Measurements from ENCODE around the gene EGR1.

The EGR1 gene

DNA sequence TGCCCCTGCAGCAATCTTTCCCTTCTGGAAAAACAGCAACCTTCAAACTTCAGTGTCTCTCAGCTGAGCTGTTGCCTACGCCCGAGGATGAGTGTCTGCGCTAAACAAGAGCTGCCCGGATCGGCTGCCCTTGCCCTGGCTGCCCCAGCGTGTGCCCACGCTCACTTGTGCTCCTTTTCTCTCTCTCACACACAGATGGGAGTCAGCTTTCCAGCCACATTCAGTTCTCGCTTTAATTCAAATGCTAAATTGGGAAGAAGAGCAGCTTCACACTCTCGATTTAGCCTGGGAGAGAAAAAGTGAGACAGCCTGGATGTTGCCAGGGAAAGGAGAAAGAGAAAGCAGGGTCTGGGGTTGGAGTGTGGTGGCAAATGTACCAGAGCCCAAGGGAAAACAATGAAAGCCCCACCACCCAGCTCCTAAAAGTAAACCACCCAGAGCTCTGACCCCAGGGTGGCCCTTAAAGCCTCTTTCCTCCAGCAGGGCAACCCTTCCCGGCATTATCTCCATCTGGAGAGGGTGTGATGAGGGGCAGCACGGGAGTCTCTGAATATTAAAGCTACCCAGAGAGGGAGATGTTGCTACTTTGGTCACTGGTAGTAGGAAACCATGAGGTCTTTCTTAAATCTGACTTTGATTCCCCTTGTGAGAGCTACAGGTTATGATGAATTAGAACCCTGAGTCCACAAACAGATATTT, 9.9 kb upstream of the EGR1 start:
- POLR2A ChIA-PET: interaction anchor here (0.9 to 1.4 kb wide), 4 partner anchors 8 to 88 kb away, joined by 3 to 6 read pairs (median 5); partner anchors contain the start of genes EGR1 and ETF1
- TF ChIP-seq FOXM1 (IDR thresholded peaks at IDR 0.05; ENCODE audit: borderline replicate concordance) (no peak), BHLHE40 (IDR thresholded peaks at IDR 0.05; ENCODE audit: borderline replicate concordance) (no peak), ZNF384 (IDR thresholded peaks at IDR 0.05) (no peak)

DNA sequence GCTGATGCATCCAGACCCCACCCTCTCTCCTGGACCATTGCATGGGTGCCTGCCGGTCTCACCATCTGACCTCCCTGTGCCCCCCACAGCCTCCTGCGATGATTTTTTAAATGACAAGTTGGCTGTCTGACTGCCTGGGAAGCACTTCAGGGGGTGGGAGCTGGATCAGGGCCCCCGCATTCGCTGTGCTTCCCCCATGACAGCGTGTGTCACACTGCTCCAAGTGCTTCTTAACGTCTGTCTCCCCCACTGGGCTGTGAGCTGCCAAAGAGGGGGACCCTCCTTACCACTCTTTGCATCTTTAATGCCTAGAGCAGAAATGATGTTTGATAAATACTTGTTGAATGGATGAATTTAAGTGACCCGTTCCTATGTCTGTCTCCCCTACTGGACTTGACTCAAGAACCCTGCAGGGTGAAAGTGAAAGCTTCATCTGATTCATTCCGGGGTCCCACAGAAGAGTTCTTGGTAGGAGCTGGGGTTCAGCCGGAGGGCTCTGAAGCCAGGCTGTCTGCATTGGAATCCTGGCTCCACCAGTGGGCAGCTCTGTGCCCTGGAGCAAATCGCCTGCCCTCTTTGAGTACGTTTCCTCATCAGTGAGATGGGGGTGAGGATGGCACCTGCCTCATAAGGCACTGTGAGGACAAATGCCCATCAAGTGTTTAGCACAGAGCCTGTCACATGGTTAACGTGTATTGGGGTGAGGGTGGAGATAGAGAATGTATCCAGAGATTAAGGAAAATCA, 7.6 kb upstream of the EGR1 start:
- ChIA-PET CTCF (interaction anchor here (0.6 to 2.5 kb wide), 2 partner anchors 25 to 45 kb away, joined by 3 to 10 read pairs; no protein-coding TSS in a partner anchor), POLR2A (no interaction called here)
- TF ChIP-seq FOXK2 (IDR thresholded peaks at IDR 0.05): no peak
- no peak for TF ChIP-seq HDGF (IDR thresholded peaks at IDR 0.05; ENCODE audit: borderline replicate concordance)
- no peak for TF ChIP-seq ARNT (IDR thresholded peaks at IDR 0.05)
- TF ChIP-seq FOXM1 (IDR thresholded peaks at IDR 0.05; ENCODE audit: borderline replicate concordance): no peak
- TF ChIP-seq BHLHE40 (IDR thresholded peaks at IDR 0.05; ENCODE audit: borderline replicate concordance): no peak
- no peak for TF ChIP-seq LEF1 (IDR thresholded peaks at IDR 0.05; ENCODE audit: borderline replicate concordance)
- TF ChIP-seq SP1 (IDR thresholded peaks at IDR 0.05): no peak
- TF ChIP-seq FOXA1 (IDR thresholded peaks at IDR 0.05): no peak
- no peak for TF ChIP-seq ELF4 (IDR thresholded peaks at IDR 0.05)
- no peak for TF ChIP-seq NFRKB (IDR thresholded peaks at IDR 0.05)
- no peak for DNase-seq (ENCODE audit: extremely low spot score)

More for the DNA sequence above, 9.9 kb upstream of the EGR1 start:
- CTCF ChIA-PET: interaction anchor here (0.7 to 1.2 kb wide), 5 partner anchors 10 to 148 kb away, joined by 3 to 5 read pairs (median 3); partner anchors contain the start of gene EGR1
- no peak for DNase-seq (ENCODE audit: extremely low spot score)

DNA sequence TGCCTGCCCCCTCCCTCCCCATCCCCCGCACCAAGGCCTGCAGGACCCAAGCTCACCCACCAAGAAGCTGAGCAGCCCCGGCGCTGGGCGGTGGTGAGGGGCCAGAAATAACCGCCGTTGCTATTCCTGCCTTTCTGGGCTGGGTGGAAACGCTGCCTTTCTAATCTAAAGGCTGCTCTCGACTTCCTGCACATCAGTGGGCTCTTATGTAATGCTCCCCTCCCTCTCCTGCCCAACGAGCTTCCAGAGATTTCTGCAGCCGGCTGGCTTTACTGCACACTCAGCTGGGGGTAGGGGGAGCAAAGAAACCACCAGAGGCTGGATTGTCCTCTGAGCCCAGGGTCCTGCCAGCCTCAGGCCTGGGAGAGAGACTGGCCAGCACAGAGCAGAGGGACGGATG, 6.9 kb upstream of the EGR1 start:
- DNase-seq (ENCODE audit: extremely low spot score): no peak
- ChIA-PET POLR2A (no interaction called here), CTCF (interaction anchor here (0.6 to 2.5 kb wide), 3 partner anchors 8 to 45 kb away, joined by 3 to 10 read pairs (median 3); no protein-coding TSS in a partner anchor)
- no peak for TF ChIP-seq FOXK2 (IDR thresholded peaks at IDR 0.05)
- TF ChIP-seq, protein P1, sequence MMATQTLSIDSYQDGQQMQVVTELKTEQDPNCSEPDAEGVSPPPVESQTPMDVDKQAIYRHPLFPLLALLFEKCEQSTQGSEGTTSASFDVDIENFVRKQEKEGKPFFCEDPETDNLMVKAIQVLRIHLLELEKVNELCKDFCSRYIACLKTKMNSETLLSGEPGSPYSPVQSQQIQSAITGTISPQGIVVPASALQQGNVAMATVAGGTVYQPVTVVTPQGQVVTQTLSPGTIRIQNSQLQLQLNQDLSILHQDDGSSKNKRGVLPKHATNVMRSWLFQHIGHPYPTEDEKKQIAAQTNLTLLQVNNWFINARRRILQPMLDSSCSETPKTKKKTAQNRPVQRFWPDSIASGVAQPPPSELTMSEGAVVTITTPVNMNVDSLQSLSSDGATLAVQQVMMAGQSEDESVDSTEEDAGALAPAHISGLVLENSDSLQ (IDR thresholded peaks at IDR 0.05): no peak
- TF ChIP-seq FOXM1 (IDR thresholded peaks at IDR 0.05; ENCODE audit: borderline replicate concordance): no peak
- TF ChIP-seq SP1 (IDR thresholded peaks at IDR 0.05): no peak
- no peak for TF ChIP-seq BHLHE40 (IDR thresholded peaks at IDR 0.05; ENCODE audit: borderline replicate concordance)
- TF ChIP-seq FOXA1 (IDR thresholded peaks at IDR 0.05): no peak
- no peak for TF ChIP-seq L3MBTL2 (conservative IDR thresholded peaks at IDR 0.05)
- no peak for TF ChIP-seq ZNF384 (IDR thresholded peaks at IDR 0.05)
- no peak for TF ChIP-seq LEF1 (IDR thresholded peaks at IDR 0.05; ENCODE audit: borderline replicate concordance)
- no peak for TF ChIP-seq ELF4 (IDR thresholded peaks at IDR 0.05)
- TF ChIP-seq NFRKB (IDR thresholded peaks at IDR 0.05): no peak

DNA sequence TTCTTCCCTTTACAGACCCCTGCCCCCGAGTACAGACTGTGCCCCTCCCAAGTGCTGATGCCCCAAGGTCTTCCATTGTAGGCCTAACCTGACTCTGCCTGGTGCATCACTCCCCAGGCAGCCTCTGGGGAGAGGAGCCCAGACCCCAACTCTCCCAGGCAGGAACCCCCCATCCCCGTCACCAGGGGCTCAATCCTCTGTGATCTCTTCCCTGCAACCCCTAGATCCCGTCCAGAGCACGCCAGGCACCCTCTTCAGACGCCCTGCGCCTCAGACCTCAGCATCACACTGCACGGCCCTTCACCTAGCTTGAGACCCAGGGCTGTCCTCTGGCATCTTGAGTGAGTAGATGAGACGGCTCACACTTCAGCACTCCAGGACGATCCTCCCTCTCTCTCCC, 6.4 kb upstream of the EGR1 start:
- ChIA-PET POLR2A (no interaction called here), CTCF (interaction anchor here (1.2 to 2.5 kb wide), 2 partner anchors 9 to 44 kb away, joined by 3 to 10 read pairs; no protein-coding TSS in a partner anchor)
- DNase-seq (ENCODE audit: extremely low spot score): no peak
- TF ChIP-seq HDGF (IDR thresholded peaks at IDR 0.05; ENCODE audit: borderline replicate concordance) (no peak), CTBP1 (IDR thresholded peaks at IDR 0.05; ENCODE audit: borderline replicate concordance) (no peak), ARNT (IDR thresholded peaks at IDR 0.05) (no peak), TARDBP (IDR thresholded peaks at IDR 0.05) (no peak), FOXA1 (IDR thresholded peaks at IDR 0.05) (no peak)
- TF ChIP-seq, protein P1 (IDR thresholded peaks at IDR 0.05): no peak

DNA sequence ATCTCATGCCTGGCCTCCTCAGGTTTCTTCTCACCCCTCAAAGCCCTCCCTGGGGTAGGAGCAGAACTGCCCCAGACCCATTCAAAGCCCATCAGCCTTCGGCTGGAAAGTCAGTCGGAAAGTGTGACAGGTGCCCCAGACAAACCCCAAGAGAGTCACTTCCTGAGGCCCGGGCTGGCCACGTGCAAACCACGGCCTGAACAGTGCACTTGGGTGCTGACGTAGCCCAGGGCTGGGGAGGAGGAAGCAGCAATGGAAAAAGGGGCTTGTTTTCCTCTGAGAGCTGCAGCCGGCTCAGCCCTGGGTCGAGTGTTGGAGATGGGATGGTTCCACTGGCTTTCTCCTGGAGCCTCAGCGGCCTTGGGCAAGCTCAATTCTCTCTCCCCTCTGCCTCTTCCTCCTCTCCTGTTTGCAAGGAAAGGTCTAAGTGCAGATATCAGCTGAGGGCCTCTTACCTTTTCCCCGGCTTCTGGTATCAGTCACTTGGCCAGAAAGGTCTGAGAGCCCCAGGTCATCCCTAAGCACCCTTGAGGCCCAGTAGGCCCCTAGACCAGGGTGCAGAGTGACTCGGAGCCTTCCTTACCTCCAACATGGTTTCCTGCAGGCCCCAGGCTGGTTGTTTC, 5.9 kb upstream of the EGR1 start:
- ChIA-PET CTCF (interaction anchor here (1.2 kb wide), 1 partner anchor 9 kb away, joined by 3 read pairs; no protein-coding TSS in a partner anchor), POLR2A (no interaction called here)
- no peak for DNase-seq (ENCODE audit: extremely low spot score)
- TF ChIP-seq FOXA1 (IDR thresholded peaks at IDR 0.05) (no peak), L3MBTL2 (conservative IDR thresholded peaks at IDR 0.05) (no peak), NFRKB (IDR thresholded peaks at IDR 0.05) (no peak), LEF1 (IDR thresholded peaks at IDR 0.05; ENCODE audit: borderline replicate concordance) (no peak), CTBP1 (IDR thresholded peaks at IDR 0.05; ENCODE audit: borderline replicate concordance) (no peak), FOXK2 (IDR thresholded peaks at IDR 0.05) (no peak), HDGF (IDR thresholded peaks at IDR 0.05; ENCODE audit: borderline replicate concordance) (no peak), ARNT (IDR thresholded peaks at IDR 0.05) (no peak), SUZ12 (IDR thresholded peaks at IDR 0.05) (no peak), ZNF384 (IDR thresholded peaks at IDR 0.05) (no peak), FOXM1 (IDR thresholded peaks at IDR 0.05; ENCODE audit: borderline replicate concordance) (no peak), TARDBP (IDR thresholded peaks at IDR 0.05) (no peak), BHLHE40 (IDR thresholded peaks at IDR 0.05; ENCODE audit: borderline replicate concordance) (no peak)
- TF ChIP-seq, protein P1 (IDR thresholded peaks at IDR 0.05): no peak

Data from HEK293T (cell line).